ENCODE results near the gene SEMA5A.

The SEMA5A gene

GRCh38 chr5:9430306-9430705 is 115.6 kb downstream of the SEMA5A start:
- Histone ChIP-seq H3K27me3 (no peaks in the 10 kb centered on the region), H3K4me3 (ENCODE audit: low read depth in 1 of 2, low read length in 1 of 2) (no peak overlapping the region), H3K27ac (no peak overlapping the region), H3K36me3 (no peaks in the 10 kb centered on the region), H3K9me3 (no peaks in the 10 kb centered on the region), H3K4me1 (ENCODE audit: control insufficient read depth in 1 of 2, insufficient read depth in 1 of 2, low read depth in 1 of 2, low read length in 1 of 2) (no peaks in the 10 kb centered on the region)
- TF ChIP-seq CTCF (IDR thresholded peaks at IDR 0.05) = no peak

GRCh38 chr5:9429691-9430215 is 116.1 kb downstream of the SEMA5A start:
- no peaks in the 10 kb centered on the region for H3K4me1 ChIP-seq (ENCODE audit: control insufficient read depth in 1 of 2, insufficient read depth in 1 of 2, low read depth in 1 of 2, low read length in 1 of 2)
- no peak for TF ChIP-seq CTCF (IDR thresholded peaks at IDR 0.05)
- H3K36me3 ChIP-seq = no peaks in the 10 kb centered on the region
- no peak overlapping the region for H3K27ac ChIP-seq
- H3K9me3 ChIP-seq = no peaks in the 10 kb centered on the region
- H3K4me3 ChIP-seq (ENCODE audit: low read depth in 1 of 2, low read length in 1 of 2) = no peak overlapping the region
- H3K27me3 ChIP-seq = no peaks in the 10 kb centered on the region

- no peaks in the 10 kb centered on the region for H3K4me1 ChIP-seq (ENCODE audit: control insufficient read depth in 1 of 2, insufficient read depth in 1 of 2, low read depth in 1 of 2, low read length in 1 of 2)
- H3K36me3 ChIP-seq = no peaks in the 10 kb centered on the region
- H3K9me3 ChIP-seq = no peaks in the 10 kb centered on the region
- H3K27ac ChIP-seq = no peak overlapping the region
- no peaks in the 10 kb centered on the region for H3K27me3 ChIP-seq
- no peak overlapping the region for H3K4me3 ChIP-seq (ENCODE audit: low read depth in 1 of 2, low read length in 1 of 2)
- no peak for TF ChIP-seq CTCF (IDR thresholded peaks at IDR 0.05)
Measured at GRCh38 chr5:9428272-9428671, 117.6 kb downstream of the SEMA5A start.

- Histone ChIP-seq H3K27ac (no peak overlapping the region), H3K4me1 (ENCODE audit: control insufficient read depth in 1 of 2, insufficient read depth in 1 of 2, low read depth in 1 of 2, low read length in 1 of 2) (no peaks in the 10 kb centered on the region), H3K4me3 (ENCODE audit: low read depth in 1 of 2, low read length in 1 of 2) (no peak overlapping the region), H3K36me3 (no peaks in the 10 kb centered on the region), H3K27me3 (no peaks in the 10 kb centered on the region), H3K9me3 (no peaks in the 10 kb centered on the region)
- TF ChIP-seq CTCF (IDR thresholded peaks at IDR 0.05) = no peak
Measured at GRCh38 chr5:9425710-9426109, 120.2 kb downstream of the SEMA5A start.

- no peaks in the 10 kb centered on the region for H3K4me1 ChIP-seq (ENCODE audit: control insufficient read depth in 1 of 2, insufficient read depth in 1 of 2, low read depth in 1 of 2, low read length in 1 of 2)
- H3K4me3 ChIP-seq (ENCODE audit: low read depth in 1 of 2, low read length in 1 of 2) = no peak overlapping the region
- H3K36me3 ChIP-seq = no peaks in the 10 kb centered on the region
- no peak overlapping the region for H3K27ac ChIP-seq
- H3K27me3 ChIP-seq = no peaks in the 10 kb centered on the region
- no peaks in the 10 kb centered on the region for H3K9me3 ChIP-seq
- no peak for TF ChIP-seq CTCF (IDR thresholded peaks at IDR 0.05)
Measured at GRCh38 chr5:9423571-9423970, 122.3 kb downstream of the SEMA5A start.

- Histone ChIP-seq H3K4me3 (ENCODE audit: low read depth in 1 of 2, low read length in 1 of 2) (no peak overlapping the region), H3K36me3 (no peaks in the 10 kb centered on the region), H3K9me3 (no peaks in the 10 kb centered on the region), H3K27ac (no peak overlapping the region), H3K4me1 (ENCODE audit: control insufficient read depth in 1 of 2, insufficient read depth in 1 of 2, low read depth in 1 of 2, low read length in 1 of 2) (no peaks in the 10 kb centered on the region), H3K27me3 (no peaks in the 10 kb centered on the region)
- no peak for TF ChIP-seq CTCF (IDR thresholded peaks at IDR 0.05)
Measured at GRCh38 chr5:9421884-9422283, 124.0 kb downstream of the SEMA5A start.

Data from neutrophil (primary cell).